Keratinocyte (primary cell): Measurements from ENCODE around the gene INHBC. TPM values are rescaled to one million over a fixed set of nuclear protein-coding genes. Genes with fewer than 3 reads are reported as not detected.
"Not testable (repeated sequence)": the region's sequence is repeated elsewhere in the genome, so short reads cannot be mapped to it uniquely, and the experiment has no call there.

Experiments
- DNase-seq: peaks from one replicate; pipeline ENCODE4 v3.0.0-alpha.2; 2011; ENCODE audit warnings: low read depth, missing footprints, low spot score
- FAIRE-seq: peaks from 2 replicates; lab custom pipeline; 2011; peaks lifted over from hg19 to GRCh38; lab: Jason Lieb, UNC
- H2AFZ ChIP-seq: 2 replicates; pipeline ENCODE4 v1.6.0; 2012; ENCODE audit warnings: low read length, control low read depth, inconsistent platforms; ENCODE audit not compliant: control insufficient read depth
- H3K27ac ChIP-seq: 2 replicates; pipeline ENCODE4 v1.5.1; 2011; ENCODE audit warnings: low read length; ENCODE audit not compliant: control insufficient read depth, insufficient read depth
- H3K27me3 ChIP-seq: 3 replicates; pipeline ENCODE4 v1.6.0; 2011; ENCODE audit warnings: low read length; ENCODE audit not compliant: control insufficient read depth, insufficient read depth; ENCODE audit errors: extremely low read depth
- H3K36me3 ChIP-seq, 2 experiments: 2 replicates in 1 of 2; 3 replicates in 1 of 2; pipeline ENCODE4 v1.5.1; 2011; ENCODE audit warnings: low read length in 2 of 2, mild to moderate bottlenecking in 1 of 2; ENCODE audit not compliant: control insufficient read depth in 2 of 2, insufficient read depth in 2 of 2; ENCODE audit errors: extremely low read depth in 1 of 2
- H3K4me1 ChIP-seq: 3 replicates; pipeline ENCODE4 v1.5.1; 2011; ENCODE audit warnings: low read length; ENCODE audit not compliant: control insufficient read depth, insufficient read depth; ENCODE audit errors: extremely low read depth
- H3K4me2 ChIP-seq: 3 replicates; pipeline ENCODE4 v1.6.0; 2011; ENCODE audit warnings: low read depth, low read length; ENCODE audit not compliant: control insufficient read depth, insufficient read depth; ENCODE audit errors: extremely low read depth
- H3K4me3 ChIP-seq, 3 experiments: fragments of 200-600 bp in 1 of 3; sonication (generic) in 1 of 3; 2 replicates in 2 of 3; 3 replicates in 1 of 3; pipeline ENCODE4 v1.5.1; 2011 to 2016; ENCODE audit warnings: low read length in 3 of 3, mild to moderate bottlenecking in 3 of 3, control low read depth in 2 of 3, inconsistent platforms in 1 of 3, low read depth in 1 of 3, mixed read lengths in 1 of 3, mixed run types in 1 of 3, moderate library complexity in 1 of 3; ENCODE audit not compliant: control insufficient read depth in 2 of 3, insufficient read depth in 2 of 3; ENCODE audit errors: extremely low read depth in 1 of 3
- H3K79me2 ChIP-seq: 2 replicates; pipeline ENCODE4 v1.6.0; 2012; ENCODE audit warnings: low read length; ENCODE audit not compliant: control insufficient read depth, insufficient read depth
- H3K9ac ChIP-seq: 3 replicates; pipeline ENCODE4 v1.6.0; 2011; ENCODE audit warnings: low read length; ENCODE audit not compliant: control insufficient read depth, insufficient read depth; ENCODE audit errors: extremely low read depth
- H3K9me1 ChIP-seq: 3 replicates; pipeline ENCODE4 v1.6.0; 2011; ENCODE audit warnings: low read length; ENCODE audit not compliant: control insufficient read depth, insufficient read depth; ENCODE audit errors: extremely low read depth
- H3K9me3 ChIP-seq: 2 replicates; pipeline ENCODE4 v1.5.1; 2012; ENCODE audit warnings: low read depth, low read length; ENCODE audit not compliant: control insufficient read depth
- H4K20me1 ChIP-seq: 3 replicates; pipeline ENCODE4 v1.6.0; 2011; ENCODE audit warnings: low read length; ENCODE audit not compliant: control insufficient read depth, insufficient read depth; ENCODE audit errors: extremely low read depth
- CTCF ChIP-seq, 3 experiments: IDR thresholded peaks in 1 of 3; conservative IDR thresholded peaks in 1 of 3; optimal IDR thresholded peaks in 1 of 3; 2 replicates in 2 of 3; 3 replicates in 1 of 3; pipeline versions ENCODE3 to v1.5.1; 2011; ENCODE audit warnings: low read length in 3 of 3, mild to moderate bottlenecking in 3 of 3, moderate library complexity in 2 of 3, control low read depth in 1 of 3, inconsistent platforms in 1 of 3; ENCODE audit not compliant: insufficient read depth in 2 of 3; ENCODE audit errors: extremely low read depth in 1 of 3
- EZH2 ChIP-seq: IDR thresholded peaks from one replicate; pipeline ENCODE4 v1.6.1; 2012; ENCODE audit warnings: inconsistent platforms, mild to moderate bottlenecking, low read length, moderate library complexity
- dilution Hi-C: fragments of 300-500 bp; cut with MboI; formaldehyde crosslinking; loops from one replicate; pipeline ENCODE4 v1.7.0; 2020; ENCODE audit warnings: low sequenced_read_pairs; ENCODE audit not compliant: extremely low pct_ligation_motif_present
- polyA plus RNA-seq, 5 experiments: library from polyadenylated mRNA; depleted of rRNA in 3 of 5; stranded (reverse) in 3 of 5; stranded (forward) in 1 of 5; unstranded in 1 of 5; fragments of >200 nt; gene quantifications; 1 replicate in 1 of 5; 2 replicates in 3 of 5; 3 replicates in 1 of 5; pipeline versions ENCODE4 v1.2.1 to v1.2.3, GENCODE V29; 2011 to 2012; ENCODE audit warnings: missing spikeins in 2 of 5, low read depth in 1 of 5, low replicate concordance in 1 of 5

Gene INHBC
- polyA plus RNA-seq, 1 donor (not counting 4 experiments of a cell fraction or from before 2014, with no cell fraction given), result 0.04 TPM

GRCh38 chr12:57395121-57395520 lies 39.5 kb upstream of the INHBC start:
- Histone ChIP-seq H2AFZ (no peak overlapping the region), H3K4me3 (no peak overlapping the region), H4K20me1 (no peaks in the 10 kb centered on the region), H3K27ac (no peak overlapping the region), H3K4me1 (peaks cover 2% of the 10 kb centered on the region), H3K79me2 (peaks cover 3% of the 10 kb centered on the region), H3K9me3 (no peaks in the 10 kb centered on the region), H3K4me2 (no peak overlapping the region), H3K9me1 (no peaks in the 10 kb centered on the region), H3K27me3 (no peaks in the 10 kb centered on the region), H3K9ac (no peak overlapping the region), H3K36me3 (peaks cover 2 to 3% of the 10 kb centered on the region in 2 experiments)
- dilution Hi-C loops, result no loop called here
- no peak for TF ChIP-seq EZH2
- no peak for TF ChIP-seq CTCF (optimal IDR thresholded peaks at IDR 0.05 in 1 of 3, IDR thresholded peaks at IDR 0.05 in 1 of 3, conservative IDR thresholded peaks at IDR 0.05 in 1 of 3; ENCODE audit: extremely low read depth in 1 of 3, insufficient read depth in 2 of 3, low read length in 3 of 3)
- FAIRE-seq, result no peak
- no peak for DNase-seq

GRCh38 chr12:57397441-57397840 lies 37.1 kb upstream of the INHBC start:
- peaks cover 2% of the 10 kb centered on the region for H3K79me2 ChIP-seq
- H3K36me3 ChIP-seq, result peaks cover 0 to 1% of the 10 kb centered on the region in 2 experiments

GRCh38 chr12:57399718-57400463 lies 34.7 kb upstream of the INHBC start:
- H3K36me3 ChIP-seq, H3K4me3 ChIP-seq, dilution Hi-C loops, H3K9me1 ChIP-seq, H3K9ac ChIP-seq, DNase-seq, H3K9me3 ChIP-seq, H2AFZ ChIP-seq, H3K4me2 ChIP-seq, FAIRE-seq, H4K20me1 ChIP-seq, H3K4me1 ChIP-seq, H3K27ac ChIP-seq, H3K79me2 ChIP-seq, H3K27me3 ChIP-seq: not testable (repeated sequence)

More at GRCh38 chr12:57397441-57397840, 37.1 kb upstream of the INHBC start:
- H3K9me3 ChIP-seq, result no peaks in the 10 kb centered on the region
- H3K4me2 ChIP-seq, result no peak overlapping the region
- no peak overlapping the region for H2AFZ ChIP-seq
- H4K20me1 ChIP-seq, result no peaks in the 10 kb centered on the region
- TF ChIP-seq EZH2 (no peak), CTCF (optimal IDR thresholded peaks at IDR 0.05 in 1 of 3, IDR thresholded peaks at IDR 0.05 in 1 of 3, conservative IDR thresholded peaks at IDR 0.05 in 1 of 3; ENCODE audit: extremely low read depth in 1 of 3, insufficient read depth in 2 of 3, low read length in 3 of 3) (no peak)
- no peak overlapping the region for H3K9ac ChIP-seq
- no peaks in the 10 kb centered on the region for H3K27me3 ChIP-seq
- H3K4me3 ChIP-seq, result no peak overlapping the region
- DNase-seq (no peak), FAIRE-seq (no peak)
- no peaks in the 10 kb centered on the region for H3K9me1 ChIP-seq
- no peak overlapping the region for H3K27ac ChIP-seq
- dilution Hi-C loops, result no loop called here
- peaks cover 7% of the 10 kb centered on the region for H3K4me1 ChIP-seq
